ENCODE measurements around the gene GABBR2.

DNA sequence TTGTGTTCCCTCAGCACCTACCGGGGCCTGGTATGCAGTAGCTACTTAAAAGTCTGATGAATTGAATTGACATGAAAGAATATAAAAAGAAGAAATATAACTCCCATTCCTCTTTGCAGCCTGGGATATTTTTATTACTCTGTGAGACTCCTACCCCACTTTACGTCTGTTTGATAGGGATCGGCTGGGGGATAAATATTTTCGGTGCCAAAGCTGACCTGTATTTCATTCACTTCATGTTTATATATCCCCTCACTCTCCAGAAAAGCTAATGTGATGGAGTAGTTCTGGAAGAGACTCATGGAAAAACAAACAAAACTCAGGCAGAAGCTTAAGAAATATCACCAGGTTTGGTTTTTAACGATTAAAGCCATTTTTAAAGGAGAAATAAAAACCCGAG lies 345.1 kb downstream of the GABBR2 start:
- TF ChIP-seq, protein P1, sequence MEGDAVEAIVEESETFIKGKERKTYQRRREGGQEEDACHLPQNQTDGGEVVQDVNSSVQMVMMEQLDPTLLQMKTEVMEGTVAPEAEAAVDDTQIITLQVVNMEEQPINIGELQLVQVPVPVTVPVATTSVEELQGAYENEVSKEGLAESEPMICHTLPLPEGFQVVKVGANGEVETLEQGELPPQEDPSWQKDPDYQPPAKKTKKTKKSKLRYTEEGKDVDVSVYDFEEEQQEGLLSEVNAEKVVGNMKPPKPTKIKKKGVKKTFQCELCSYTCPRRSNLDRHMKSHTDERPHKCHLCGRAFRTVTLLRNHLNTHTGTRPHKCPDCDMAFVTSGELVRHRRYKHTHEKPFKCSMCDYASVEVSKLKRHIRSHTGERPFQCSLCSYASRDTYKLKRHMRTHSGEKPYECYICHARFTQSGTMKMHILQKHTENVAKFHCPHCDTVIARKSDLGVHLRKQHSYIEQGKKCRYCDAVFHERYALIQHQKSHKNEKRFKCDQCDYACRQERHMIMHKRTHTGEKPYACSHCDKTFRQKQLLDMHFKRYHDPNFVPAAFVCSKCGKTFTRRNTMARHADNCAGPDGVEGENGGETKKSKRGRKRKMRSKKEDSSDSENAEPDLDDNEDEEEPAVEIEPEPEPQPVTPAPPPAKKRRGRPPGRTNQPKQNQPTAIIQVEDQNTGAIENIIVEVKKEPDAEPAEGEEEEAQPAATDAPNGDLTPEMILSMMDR (IDR thresholded peaks at IDR 0.05; ENCODE audit: low read length), result no peak
- TF ChIP-seq EZH2 (optimal IDR thresholded peaks at IDR 0.05; ENCODE audit: low read depth, low read length), result no peak
- no peak for TF ChIP-seq EZH2phosphoT487 (IDR thresholded peaks at IDR 0.05; ENCODE audit: low read length)

Measured in MM.1S (cell line).